DND-41 (cell line): Measurements from ENCODE around the gene GPR83.

Experiments used
- ATAC-seq: fragments of 200-7000 bp; cut with Tn5 transposase; 3 replicates; pipeline ENCODE4 v1.9.1; 2021; ENCODE audit warnings: low read depth; ENCODE audit not compliant: insufficient read depth
- DNase-seq: peaks from one replicate; pipeline ENCODE4 v3.0.0-alpha.2; 2020
- H2AFZ ChIP-seq: 2 replicates; pipeline ENCODE4 v1.6.0; 2012; ENCODE audit warnings: low read depth, low read length
- H3K27ac ChIP-seq: 2 replicates; pipeline ENCODE4 v1.5.1; 2012; ENCODE audit warnings: low read length, inconsistent platforms
- H3K27me3 ChIP-seq: fragments of 200-600 bp; sonication (generic); 2 replicates; pipeline ENCODE4 v1.6.0; 2012; ENCODE audit warnings: low read length, mild to moderate bottlenecking, inconsistent platforms; ENCODE audit not compliant: insufficient read depth, poor library complexity
- H3K36me3 ChIP-seq: 2 replicates; pipeline ENCODE4 v1.5.1; 2012; ENCODE audit warnings: low read length, inconsistent platforms; ENCODE audit not compliant: insufficient read depth
- H3K4me1 ChIP-seq: 2 replicates; pipeline ENCODE4 v1.5.1; 2012; ENCODE audit warnings: mild to moderate bottlenecking, low read length; ENCODE audit not compliant: insufficient read depth
- H3K4me2 ChIP-seq: 2 replicates; pipeline ENCODE4 v1.6.0; 2012; ENCODE audit warnings: mild to moderate bottlenecking, moderate library complexity, low read length, inconsistent platforms; ENCODE audit not compliant: insufficient read depth
- H3K4me3 ChIP-seq, 2 experiments: fragments of 200-600 bp in 1 of 2; shearing (Covaris generic) in 1 of 2; 2 replicates each; pipeline ENCODE4 v1.5.1; 2012 to 2016; ENCODE audit warnings: inconsistent platforms in 2 of 2, low read length in 2 of 2, mild to moderate bottlenecking in 2 of 2, low read depth in 1 of 2, moderate library complexity in 1 of 2
- H3K79me2 ChIP-seq: 2 replicates; pipeline ENCODE4 v1.6.0; 2012; ENCODE audit warnings: low read length, inconsistent platforms; ENCODE audit not compliant: insufficient read depth
- H3K9ac ChIP-seq: 2 replicates; pipeline ENCODE4 v1.6.0; 2012; ENCODE audit warnings: low read depth, mild to moderate bottlenecking, inconsistent platforms, low read length, moderate library complexity
- H3K9me3 ChIP-seq: 2 replicates; pipeline ENCODE4 v1.5.1; 2012; ENCODE audit warnings: low read length, moderate library complexity, mild to moderate bottlenecking, inconsistent platforms; ENCODE audit not compliant: insufficient read depth, severe bottlenecking
- H4K20me1 ChIP-seq: 2 replicates; pipeline ENCODE4 v1.6.0; 2012; ENCODE audit warnings: low read length; ENCODE audit not compliant: insufficient read depth
- EZH2 ChIP-seq: IDR thresholded peaks from 3 replicates; pipeline ENCODE4 v1.6.1; 2012; ENCODE audit warnings: borderline replicate concordance, low read depth, mild to moderate bottlenecking, moderate library complexity, low read length, inconsistent platforms; ENCODE audit not compliant: severe bottlenecking
- TF ChIP-seq, protein P1 (sequence below): IDR thresholded peaks from 2 replicates; pipeline ENCODE4 v1.5.1; 2012; ENCODE audit warnings: borderline replicate concordance, low read length, moderate library complexity, mild to moderate bottlenecking; ENCODE audit not compliant: poor library complexity, severe bottlenecking; ENCODE audit errors: extremely low read depth

Gene GPR83

GRCh38 chr11:94449029-94449428 lies 47.8 kb upstream of the GPR83 start:
- Histone ChIP-seq H3K9me3 (no peaks in the 10 kb centered on the region), H3K4me3 (no peak overlapping the region), H3K9ac (no peak overlapping the region), H3K36me3 (peaks cover 54% of the 10 kb centered on the region), H3K27ac (no peak overlapping the region), H4K20me1 (no peaks in the 10 kb centered on the region), H3K4me1 (no peaks in the 10 kb centered on the region), H3K4me2 (no peak overlapping the region), H2AFZ (no peak overlapping the region), H3K79me2 (no peaks in the 10 kb centered on the region), H3K27me3 (no peaks in the 10 kb centered on the region)
- ATAC-seq (no peak), DNase-seq (no peak)
- TF ChIP-seq EZH2 = no peak
- TF ChIP-seq, protein P1, sequence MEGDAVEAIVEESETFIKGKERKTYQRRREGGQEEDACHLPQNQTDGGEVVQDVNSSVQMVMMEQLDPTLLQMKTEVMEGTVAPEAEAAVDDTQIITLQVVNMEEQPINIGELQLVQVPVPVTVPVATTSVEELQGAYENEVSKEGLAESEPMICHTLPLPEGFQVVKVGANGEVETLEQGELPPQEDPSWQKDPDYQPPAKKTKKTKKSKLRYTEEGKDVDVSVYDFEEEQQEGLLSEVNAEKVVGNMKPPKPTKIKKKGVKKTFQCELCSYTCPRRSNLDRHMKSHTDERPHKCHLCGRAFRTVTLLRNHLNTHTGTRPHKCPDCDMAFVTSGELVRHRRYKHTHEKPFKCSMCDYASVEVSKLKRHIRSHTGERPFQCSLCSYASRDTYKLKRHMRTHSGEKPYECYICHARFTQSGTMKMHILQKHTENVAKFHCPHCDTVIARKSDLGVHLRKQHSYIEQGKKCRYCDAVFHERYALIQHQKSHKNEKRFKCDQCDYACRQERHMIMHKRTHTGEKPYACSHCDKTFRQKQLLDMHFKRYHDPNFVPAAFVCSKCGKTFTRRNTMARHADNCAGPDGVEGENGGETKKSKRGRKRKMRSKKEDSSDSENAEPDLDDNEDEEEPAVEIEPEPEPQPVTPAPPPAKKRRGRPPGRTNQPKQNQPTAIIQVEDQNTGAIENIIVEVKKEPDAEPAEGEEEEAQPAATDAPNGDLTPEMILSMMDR = no peak

DNA sequence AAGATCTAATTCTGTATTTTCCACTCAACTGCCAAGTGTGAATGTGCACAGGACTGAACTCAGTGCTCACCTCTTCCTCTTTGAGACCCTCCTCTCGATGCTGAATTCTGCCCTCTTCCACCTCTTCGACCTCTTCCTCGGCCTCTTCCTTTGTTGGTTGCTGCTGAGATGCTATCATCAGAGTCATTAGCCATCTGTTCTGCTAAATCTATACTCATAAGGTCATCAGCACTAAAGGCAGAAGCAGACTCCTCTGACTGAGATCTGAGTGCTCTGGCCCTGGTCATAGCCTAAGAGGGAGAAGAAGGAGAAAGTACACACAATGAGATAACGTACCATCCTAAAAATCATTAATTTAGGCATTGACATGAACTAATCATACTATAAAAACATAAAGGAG lies 45.9 kb upstream of the GPR83 start:
- Histone ChIP-seq H3K4me2 (no peak overlapping the region), H3K27ac (no peak overlapping the region), H4K20me1 (no peaks in the 10 kb centered on the region), H3K27me3 (no peaks in the 10 kb centered on the region), H3K4me1 (no peaks in the 10 kb centered on the region), H3K36me3 (peaks cover 67% of the 10 kb centered on the region), H3K9me3 (no peaks in the 10 kb centered on the region), H3K4me3 (no peak overlapping the region), H2AFZ (no peak overlapping the region), H3K79me2 (no peaks in the 10 kb centered on the region), H3K9ac (no peak overlapping the region)
- ATAC-seq (no peak), DNase-seq (no peak)
- TF ChIP-seq, protein P1 = no peak
- no peak for TF ChIP-seq EZH2

GRCh38 chr11:94445641-94446040 lies 44.4 kb upstream of the GPR83 start:
- peaks cover 80% of the 10 kb centered on the region for H3K36me3 ChIP-seq
- H4K20me1 ChIP-seq = no peaks in the 10 kb centered on the region
- no peak for TF ChIP-seq EZH2
- TF ChIP-seq, protein P1 = no peak
- H3K27ac ChIP-seq = no peak overlapping the region
- no peak overlapping the region for H3K4me3 ChIP-seq
- H3K27me3 ChIP-seq = no peaks in the 10 kb centered on the region
- H3K9ac ChIP-seq = no peak overlapping the region
- H3K4me2 ChIP-seq = no peak overlapping the region
- DNase-seq (no peak), ATAC-seq (no peak)
- H3K79me2 ChIP-seq = no peaks in the 10 kb centered on the region
- H2AFZ ChIP-seq = no peak overlapping the region
- no peaks in the 10 kb centered on the region for H3K4me1 ChIP-seq
- H3K9me3 ChIP-seq = no peaks in the 10 kb centered on the region

DNA sequence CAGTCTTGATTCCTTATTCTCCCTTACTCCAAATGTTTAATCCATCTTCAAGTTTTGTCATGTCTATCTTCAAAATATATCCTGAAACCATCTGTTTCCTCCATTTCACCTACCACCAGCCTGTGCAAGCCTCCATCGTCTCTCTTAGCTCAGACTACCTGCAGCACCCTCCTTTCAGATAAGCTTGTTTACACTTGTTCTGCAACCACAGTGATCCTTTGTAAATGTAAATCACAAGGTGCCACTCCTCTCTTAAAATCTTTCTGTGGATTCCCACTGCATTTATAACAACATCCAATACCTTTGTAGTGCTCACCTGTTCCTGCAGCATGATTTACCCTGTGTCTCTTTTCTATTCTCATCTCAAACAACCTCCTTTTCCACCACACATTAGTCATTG lies 31.8 kb upstream of the GPR83 start:
- Histone ChIP-seq H3K4me2 (no peak overlapping the region), H3K27ac (no peak overlapping the region), H3K27me3 (no peaks in the 10 kb centered on the region), H3K9me3 (peaks cover 4% of the 10 kb centered on the region), H3K4me3 (no peak overlapping the region), H3K36me3 (peaks cover 82% of the 10 kb centered on the region), H2AFZ (no peak overlapping the region), H3K79me2 (no peaks in the 10 kb centered on the region), H4K20me1 (no peaks in the 10 kb centered on the region), H3K4me1 (no peaks in the 10 kb centered on the region), H3K9ac (no peak overlapping the region)
- ATAC-seq (no peak), DNase-seq (no peak)
- TF ChIP-seq, protein P1 = no peak
- TF ChIP-seq EZH2 = no peak
